Tibial nerve (tissue), 3 donors: ENCODE measurements around the gene PTPRC.

Source experiments
- POLR2A ChIP-seq, 2 donors: fragments of 450-650 bp; IDR thresholded peaks; one replicate each; pipeline ENCODE4 v1.6.1; 2017; ENCODE audit warnings: antibody characterized with exemption in 2 of 2, mild to moderate bottlenecking in 2 of 2, moderate library complexity in 2 of 2
- TF ChIP-seq, protein P1 (sequence below), 5 experiments: fragments of 200-600 bp in 3 of 5; fragments of 450-650 bp in 2 of 5; sonication (generic) in 3 of 5; IDR thresholded peaks; one replicate each; pipeline ENCODE4 v1.5.1; 2016 to 2019; ENCODE audit warnings: antibody characterized with exemption in 5 of 5, mild to moderate bottlenecking in 3 of 5, moderate library complexity in 2 of 5

DNA sequence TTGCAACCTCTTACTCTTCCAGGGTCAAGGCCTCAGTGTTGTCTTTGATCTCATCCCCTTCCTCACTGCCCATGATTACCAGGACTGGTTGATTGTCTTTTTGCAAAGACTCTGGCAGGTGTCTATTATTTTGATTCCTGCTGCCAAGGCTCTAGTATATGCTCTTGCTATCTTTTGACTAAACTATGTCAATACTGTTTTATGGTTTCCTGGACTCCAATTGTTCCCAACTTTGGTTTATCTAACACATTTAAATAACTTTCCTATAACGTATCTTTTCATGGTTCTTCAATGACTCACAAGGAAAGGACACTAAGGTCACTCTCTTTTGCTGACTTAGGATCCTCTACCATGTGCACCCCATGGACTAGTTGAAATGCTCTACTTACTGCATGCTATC, 141.5 kb downstream of the PTPRC start:
- no peak for TF ChIP-seq POLR2A (IDR thresholded peaks at IDR 0.05)
- TF ChIP-seq, protein P1, sequence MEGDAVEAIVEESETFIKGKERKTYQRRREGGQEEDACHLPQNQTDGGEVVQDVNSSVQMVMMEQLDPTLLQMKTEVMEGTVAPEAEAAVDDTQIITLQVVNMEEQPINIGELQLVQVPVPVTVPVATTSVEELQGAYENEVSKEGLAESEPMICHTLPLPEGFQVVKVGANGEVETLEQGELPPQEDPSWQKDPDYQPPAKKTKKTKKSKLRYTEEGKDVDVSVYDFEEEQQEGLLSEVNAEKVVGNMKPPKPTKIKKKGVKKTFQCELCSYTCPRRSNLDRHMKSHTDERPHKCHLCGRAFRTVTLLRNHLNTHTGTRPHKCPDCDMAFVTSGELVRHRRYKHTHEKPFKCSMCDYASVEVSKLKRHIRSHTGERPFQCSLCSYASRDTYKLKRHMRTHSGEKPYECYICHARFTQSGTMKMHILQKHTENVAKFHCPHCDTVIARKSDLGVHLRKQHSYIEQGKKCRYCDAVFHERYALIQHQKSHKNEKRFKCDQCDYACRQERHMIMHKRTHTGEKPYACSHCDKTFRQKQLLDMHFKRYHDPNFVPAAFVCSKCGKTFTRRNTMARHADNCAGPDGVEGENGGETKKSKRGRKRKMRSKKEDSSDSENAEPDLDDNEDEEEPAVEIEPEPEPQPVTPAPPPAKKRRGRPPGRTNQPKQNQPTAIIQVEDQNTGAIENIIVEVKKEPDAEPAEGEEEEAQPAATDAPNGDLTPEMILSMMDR (IDR thresholded peaks at IDR 0.05) = no peak
